ENCODE measurements around the gene SIRT5.
A peak's percentile ranks its signal among the peaks of the same experiment; 100 is the strongest.

SIRT5 gene
- total RNA-seq: 2.3 to 18.0 (median 13.5) reads per million in 18 experiments

- peak; percentile 81 to 82 for DNase-seq
These were observed at the start of gene SIRT5 for GRCh38 chr6:13574571-13575376. Gene SIRT5 (plus strand): TSS chr6:13574601. CDS start chr6:13584111, 9,510 bp downstream.

- DNase-seq: no peak
These were observed 49.4 kb upstream of the SIRT5 start for GRCh38 chr6:13524801-13525508.

- DNase-seq: no peak
These were observed 48.1 kb upstream of the SIRT5 start for GRCh38 chr6:13526357-13526726.

- peak; percentile 78 to 93 for DNase-seq
These were observed 47.4 kb upstream of the SIRT5 start for GRCh38 chr6:13526727-13527670.

GRCh38 chr6:13527671-13528056, 46.7 kb upstream of the SIRT5 start:
- peak; percentile 50 to 60 for DNase-seq

- DNase-seq: peak in 1 of 2 donors; percentile 9
These were observed 46.2 kb upstream of the SIRT5 start for GRCh38 chr6:13528232-13528631.

- no peak for DNase-seq
These were observed 45.5 kb upstream of the SIRT5 start for GRCh38 chr6:13528777-13529343.

- DNase-seq: no peak
These were observed 42.4 kb upstream of the SIRT5 start for GRCh38 chr6:13531956-13532355.

GRCh38 chr6:13534536-13534935, 39.9 kb upstream of the SIRT5 start:
- no peak for DNase-seq

GRCh38 chr6:13535306-13535705, 39.1 kb upstream of the SIRT5 start:
- no peak for DNase-seq

GRCh38 chr6:13536796-13537526, 37.4 kb upstream of the SIRT5 start:
- no peak for DNase-seq

GRCh38 chr6:13537527-13537897, 36.9 kb upstream of the SIRT5 start:
- no peak for DNase-seq

- DNase-seq: peak; percentile 32 to 50
These were observed 36.3 kb upstream of the SIRT5 start for GRCh38 chr6:13538084-13538483.

- DNase-seq: no peak
These were observed 35.8 kb upstream of the SIRT5 start for GRCh38 chr6:13538600-13538999.

GRCh38 chr6:13539572-13539971, 34.8 kb upstream of the SIRT5 start:
- DNase-seq: no peak

- no peak for DNase-seq
These were observed 32.9 kb upstream of the SIRT5 start for GRCh38 chr6:13541496-13541895.

- DNase-seq: no peak
These were observed 29.8 kb upstream of the SIRT5 start for GRCh38 chr6:13544454-13545186.

GRCh38 chr6:13545885-13546284, 28.5 kb upstream of the SIRT5 start:
- no peak for DNase-seq

GRCh38 chr6:13548500-13549210, 25.7 kb upstream of the SIRT5 start:
- no peak for DNase-seq

- peak; percentile 11 to 20 for DNase-seq
These were observed 23.7 kb upstream of the SIRT5 start for GRCh38 chr6:13550656-13551055.

Measured in inflammatory macrophage (primary cell).